GM18498 (cell line): ENCODE results near the gene TMEM134.
"Not testable (repeated sequence)": the region's sequence is repeated elsewhere in the genome, so short reads cannot be mapped to it uniquely, and the experiment has no call there.

Experiments used
- ATAC-seq: cut with Tn5 transposase; IDR thresholded peaks from one replicate; pipeline ENCODE4 v1.9.1; 2021; ENCODE audit warnings: mild to moderate bottlenecking, moderate library complexity; ENCODE audit not compliant: unreplicated experiment

Gene TMEM134

DNA sequence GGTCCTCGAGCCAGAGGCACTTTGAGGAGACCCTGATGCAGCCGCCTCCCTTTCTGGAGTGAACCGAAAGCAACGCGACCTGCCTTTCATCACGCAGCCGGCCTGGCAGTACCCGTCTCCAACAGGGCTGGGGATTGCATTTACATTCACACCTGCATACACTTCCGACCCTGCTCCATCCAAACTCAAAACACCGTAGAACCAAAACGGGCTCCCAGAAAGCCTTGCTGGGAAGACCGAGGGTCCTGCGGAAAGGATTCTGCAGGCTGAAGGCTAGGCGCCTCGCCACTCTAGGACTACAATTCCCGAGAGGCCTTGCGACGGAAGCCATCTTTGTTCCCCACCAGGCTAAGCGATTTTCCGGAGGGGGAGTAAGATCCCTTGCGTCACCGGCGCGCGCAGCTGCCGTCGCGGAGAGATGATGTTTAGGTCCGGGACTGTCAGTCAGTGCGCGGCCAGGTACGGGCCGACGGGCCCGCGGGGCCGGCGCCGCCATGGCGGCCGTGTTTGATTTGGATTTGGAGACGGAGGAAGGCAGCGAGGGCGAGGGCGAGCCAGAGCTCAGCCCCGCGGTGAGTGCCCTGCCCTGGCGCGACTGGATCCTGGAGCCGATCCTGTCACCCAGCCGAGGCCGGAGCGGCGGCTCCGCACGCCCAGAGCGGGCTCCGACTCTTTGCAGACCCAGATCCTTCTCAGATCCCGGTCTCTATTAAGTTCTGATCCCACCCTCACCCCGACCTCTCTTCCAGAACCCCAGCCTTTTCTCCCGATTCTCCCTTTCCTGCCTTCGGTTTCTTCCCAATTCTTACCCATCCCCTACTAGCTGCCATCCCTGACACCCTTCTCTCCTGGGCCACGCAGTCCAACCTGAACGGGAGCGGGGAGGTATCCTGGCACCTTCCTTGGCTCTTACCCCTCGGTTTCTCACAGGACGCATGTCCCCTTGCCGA is 40.7 kb downstream of the TMEM134 start, which contains the start of gene RPS6KB2:
TSS of gene RPS6KB2 (plus strand) at position 443 of the 950 bp plus-strand sequence. CDS start at position 495, 52 bp downstream.
- ATAC-seq: peak; percentile 79

- not testable (repeated sequence) for ATAC-seq
Measured at GRCh38 chr11:67427364-67427859, 41.6 kb downstream of the TMEM134 start.

GRCh38 chr11:67423891-67424613 is 45.0 kb downstream of the TMEM134 start:
- ATAC-seq: no peak

GRCh38 chr11:67423466-67423865 is 45.6 kb downstream of the TMEM134 start:
- no peak for ATAC-seq

- ATAC-seq: no peak
Measured at GRCh38 chr11:67422891-67423290, 46.2 kb downstream of the TMEM134 start.

- no peak for ATAC-seq
Measured at GRCh38 chr11:67421430-67422031, 47.5 kb downstream of the TMEM134 start.

GRCh38 chr11:67420646-67421429 is 48.2 kb downstream of the TMEM134 start:
- peak; percentile 83 for ATAC-seq

DNA sequence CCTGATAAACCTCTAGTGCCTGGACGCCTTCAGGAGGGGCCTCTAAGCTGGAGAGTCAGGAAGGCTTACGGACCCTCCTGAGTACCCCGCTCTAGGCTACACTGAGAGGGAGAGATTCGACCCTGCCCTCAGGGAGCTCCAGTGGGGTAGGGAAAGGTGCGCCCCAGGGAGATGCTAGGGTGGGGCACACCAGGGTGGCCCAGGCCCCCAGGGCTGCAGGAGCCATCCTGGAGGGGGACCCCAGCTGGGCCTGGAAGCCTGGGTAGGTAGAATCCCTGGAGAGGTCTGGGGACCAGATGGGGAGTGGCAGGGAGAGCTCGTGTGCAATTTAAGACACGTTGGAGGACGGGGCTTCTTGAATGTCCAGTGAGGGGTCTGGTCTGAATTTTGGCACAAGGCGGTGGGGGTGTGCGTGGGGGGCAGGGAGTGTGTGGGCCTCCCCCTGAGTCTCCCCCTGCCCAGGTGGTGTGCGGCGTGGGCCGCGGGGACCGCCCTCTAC is 48.9 kb downstream of the TMEM134 start:
- ATAC-seq: no peak

GRCh38 chr11:67419325-67420049 is 49.6 kb downstream of the TMEM134 start:
- ATAC-seq: no peak

DNA sequence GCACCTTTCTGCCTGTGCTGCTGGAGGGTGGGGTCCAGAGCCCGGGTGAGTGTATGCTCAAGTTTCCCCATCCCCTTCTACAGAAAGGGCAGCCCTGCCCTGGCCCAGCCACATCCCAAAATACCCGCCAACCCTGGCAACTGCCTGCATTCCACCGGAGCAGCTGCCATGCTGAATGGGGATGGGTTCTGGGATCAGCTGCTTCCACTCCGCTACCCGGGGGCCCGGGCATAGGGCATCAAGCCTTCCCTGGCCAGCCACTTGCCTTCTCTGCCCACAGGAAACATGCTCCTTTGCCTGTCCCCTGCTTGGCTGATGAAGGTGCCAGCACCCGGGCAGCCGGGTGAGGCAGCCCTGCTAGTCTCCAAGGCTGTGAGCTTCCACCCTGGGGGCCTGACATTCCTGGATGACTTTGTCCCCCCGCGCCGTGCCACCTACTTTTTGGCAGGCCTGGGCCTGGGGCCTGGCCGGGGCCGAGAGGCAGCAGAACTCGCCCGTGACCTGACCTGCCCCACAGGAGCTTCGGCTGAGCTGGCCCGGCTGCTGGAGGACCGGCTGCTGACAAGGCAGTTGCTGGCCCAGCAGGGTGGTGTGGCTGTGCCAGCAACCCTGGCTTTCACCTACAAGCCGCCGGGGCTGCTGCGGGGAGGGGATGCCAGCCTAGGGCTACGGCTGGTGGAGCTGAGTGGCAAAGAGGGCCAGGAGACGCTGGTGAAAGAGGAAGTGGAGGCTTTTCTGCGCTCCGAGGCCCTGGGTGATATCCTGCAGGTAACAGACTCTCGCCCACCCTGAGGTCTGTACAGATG is 50.4 kb downstream of the TMEM134 start:
- ATAC-seq: no peak

GRCh38 chr11:67417425-67417824 is 51.6 kb downstream of the TMEM134 start:
- ATAC-seq: no peak

DNA sequence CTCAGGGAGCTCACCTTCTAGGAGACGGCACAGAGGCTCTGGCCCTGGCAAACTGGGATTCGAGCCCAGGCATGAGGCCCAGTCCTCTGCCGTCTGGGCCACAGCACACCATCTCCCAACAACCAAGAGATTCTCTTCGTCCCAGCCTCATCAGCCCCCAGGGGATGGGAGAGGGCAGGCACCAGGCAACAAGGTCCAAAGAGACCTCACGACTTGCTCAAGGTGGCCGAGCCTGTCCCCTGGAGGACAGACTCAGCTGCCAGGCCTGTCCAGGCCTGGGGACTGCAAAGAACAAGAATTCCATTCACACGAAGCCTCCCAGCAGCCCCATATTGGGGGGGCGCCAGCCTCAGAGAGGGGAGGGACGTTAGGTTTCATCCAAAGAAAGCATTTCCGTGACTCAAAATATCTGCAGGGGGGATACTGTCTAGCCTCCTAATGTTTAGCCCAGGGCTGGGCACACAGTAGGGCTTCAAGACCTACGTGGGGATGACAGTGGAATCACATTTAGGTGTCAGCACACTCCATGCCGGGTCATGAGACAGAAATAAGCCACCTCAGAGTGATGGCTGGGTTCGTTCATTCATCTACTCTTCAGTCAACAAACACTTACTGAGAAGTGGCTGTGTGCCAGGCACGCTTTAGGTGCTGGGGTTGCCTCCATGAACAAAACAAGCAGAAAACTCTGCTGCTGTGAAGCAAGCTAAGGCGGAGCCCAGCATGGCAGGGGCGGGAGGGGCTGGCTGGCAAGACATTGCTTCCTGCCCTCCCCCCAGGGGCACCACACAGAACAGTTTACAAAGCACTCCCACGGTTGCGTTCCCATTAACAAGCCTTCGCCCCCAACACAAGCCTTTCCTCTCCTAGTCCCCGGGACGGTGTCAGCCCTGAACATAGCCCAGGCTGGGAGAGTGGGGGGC is 52.4 kb downstream of the TMEM134 start:
- ATAC-seq: no peak

DNA sequence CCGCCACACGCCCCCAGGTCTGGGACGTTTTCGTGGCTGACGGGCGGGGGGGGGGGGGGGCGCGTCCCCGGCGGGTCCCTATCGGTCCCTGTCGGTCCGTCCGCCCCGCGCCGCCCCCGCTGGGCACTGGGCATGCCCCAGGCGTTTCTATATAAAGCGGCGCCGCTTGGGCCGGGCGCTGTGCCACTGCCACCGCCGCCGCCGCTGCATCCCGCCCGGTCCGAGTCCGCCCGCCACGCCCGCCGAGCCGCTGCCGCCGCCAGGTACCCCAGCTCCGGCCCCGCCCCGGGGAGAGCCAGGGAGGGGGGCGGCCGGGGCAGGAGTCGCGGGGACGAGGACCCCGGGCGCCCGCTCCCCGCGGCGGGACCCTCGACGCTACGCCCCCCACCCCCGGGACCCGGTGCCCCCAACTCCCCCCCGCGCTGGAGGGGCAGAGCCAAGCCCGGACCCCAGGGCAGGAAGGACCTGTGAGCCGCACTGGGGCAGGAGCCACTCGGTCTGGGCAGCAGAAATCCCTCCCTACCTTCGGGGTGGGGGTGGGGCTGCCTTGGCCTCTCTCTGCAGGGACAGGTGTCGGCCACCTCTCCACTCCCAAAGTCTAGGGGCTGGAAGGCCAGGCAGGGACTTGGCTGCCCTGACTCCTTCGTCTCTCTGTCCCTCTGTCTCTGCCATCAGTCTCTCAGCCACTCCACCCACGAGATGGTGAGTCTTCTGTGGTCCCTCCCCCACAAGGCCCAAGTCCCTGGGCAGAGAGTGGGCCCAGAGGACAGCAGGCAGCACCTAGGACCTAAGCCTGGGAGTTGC is 53.3 kb downstream of the TMEM134 start, which contains the start of gene CARNS1:
TSS of gene CARNS1 (plus strand) at position 178 of the 804 bp plus-strand sequence. CDS start at position 700, 522 bp downstream.
- ATAC-seq: no peak

DNA sequence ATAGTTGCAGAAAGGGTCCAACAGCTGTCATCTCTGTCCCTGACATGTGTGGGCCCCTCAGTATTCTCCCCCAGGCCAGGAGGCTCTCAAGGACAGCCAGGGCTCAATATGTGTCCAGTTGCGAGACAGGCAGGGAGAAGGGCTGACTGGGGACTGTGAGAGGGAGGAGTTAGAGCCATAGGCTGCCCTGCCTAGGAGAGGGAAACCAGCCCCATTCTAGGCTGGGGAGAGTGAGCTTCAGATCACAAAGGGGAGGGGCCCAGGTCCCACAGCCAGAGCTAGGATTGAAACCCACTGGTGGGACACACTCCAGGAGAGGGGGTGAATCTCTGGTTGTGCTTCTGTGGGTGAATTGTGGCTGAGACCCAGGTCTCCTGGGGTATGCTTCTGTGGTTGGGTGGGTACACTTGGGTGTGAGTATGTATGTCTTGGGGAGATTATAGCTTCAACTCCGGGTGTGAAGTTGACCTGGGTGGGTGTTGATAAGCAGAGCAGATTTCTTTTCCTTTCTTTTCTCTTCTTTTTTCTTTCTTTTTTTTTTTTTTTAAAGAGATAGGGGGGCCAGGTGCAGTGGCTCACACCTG is 55.7 kb downstream of the TMEM134 start:
- ATAC-seq: no peak

DNA sequence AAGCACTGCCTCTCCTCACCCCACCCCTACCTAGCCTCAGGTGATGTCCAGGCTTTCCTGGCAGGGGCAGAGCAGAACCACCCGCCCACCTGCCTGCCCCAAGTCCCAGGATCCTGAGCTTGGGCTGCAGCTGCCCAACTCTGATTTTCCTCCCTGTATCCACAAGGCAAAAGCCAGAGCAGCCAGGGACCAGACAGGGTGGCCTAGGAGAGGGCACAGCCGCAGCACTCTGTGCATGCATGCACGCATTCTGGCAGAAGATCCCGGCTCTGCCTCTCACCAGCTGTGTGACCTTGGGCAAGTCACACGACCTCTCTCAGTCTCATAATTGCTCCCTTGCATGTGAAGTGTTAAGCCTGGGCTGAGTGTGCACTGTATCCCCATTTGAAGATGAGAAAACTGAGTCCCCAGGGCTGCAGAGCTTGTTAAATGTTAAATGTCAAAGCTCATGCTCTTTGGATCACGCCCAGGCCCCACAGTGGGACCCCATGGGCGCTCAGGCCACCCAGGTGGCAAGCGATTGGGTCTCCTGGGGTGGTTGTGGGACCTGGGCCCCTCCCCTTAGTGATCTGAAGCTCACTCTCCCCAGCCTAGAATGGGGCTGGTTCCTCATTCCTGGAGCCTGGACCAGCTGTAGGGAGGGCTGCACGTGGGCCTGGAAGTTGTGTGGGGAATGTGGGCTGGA is 56.4 kb downstream of the TMEM134 start:
- no peak for ATAC-seq

GRCh38 chr11:67411785-67412152 is 57.3 kb downstream of the TMEM134 start:
- no peak for ATAC-seq
